Measurements from ENCODE around the gene KIAA0825. TPM values are rescaled to one million over a fixed set of nuclear protein-coding genes. Genes with fewer than 3 reads are reported as not detected.

Gene KIAA0825
- polyA plus RNA-seq, 3 donors = 0.56 to 1.3 (median 0.89) TPM

- H4K20me1 ChIP-seq (ENCODE audit: insufficient read depth, low read length) = no peaks in the 10 kb centered on the region
- H3K27me3 Mint-ChIP-seq (ENCODE audit: low read depth in 3 of 3) = no peaks in the 10 kb centered on the region
- H3K9me3 ChIP-seq (replicated peaks in 1 of 2; ENCODE audit: control insufficient read depth in 1 of 2, insufficient read depth in 1 of 2, low read length in 2 of 2) = no peaks in the 10 kb centered on the region
- H3K4me2 ChIP-seq (replicated peaks; ENCODE audit: extremely low read depth, low read length, poor library complexity, severe bottlenecking) = no peak overlapping the region
- intact Hi-C loops (cut with micrococcal nuclease) = no loop called here
- no peaks in the 10 kb centered on the region for H3K4me1 Mint-ChIP-seq
- no peak overlapping the region for H3K27ac ChIP-seq (ENCODE audit: low read depth in 1 of 2, low read length in 2 of 2)
- H3K27me3 ChIP-seq (ENCODE audit: control insufficient read depth in 2 of 2, insufficient read depth in 2 of 2, low read length in 2 of 2) = no peaks in the 10 kb centered on the region
- no peaks in the 10 kb centered on the region for H3K79me2 ChIP-seq (ENCODE audit: insufficient read depth, low read length)
- DNase-seq = no peak
- H3K9ac ChIP-seq (ENCODE audit: insufficient read depth, low read length, poor library complexity, severe bottlenecking) = no peak overlapping the region
- H3K4me1 ChIP-seq (ENCODE audit: control insufficient read depth in 1 of 2, insufficient read depth in 2 of 2, low read length in 2 of 2) = no peaks in the 10 kb centered on the region
- TF ChIP-seq CTCF (IDR thresholded peaks at IDR 0.05) = no peak
- H3K36me3 Mint-ChIP-seq = no peaks in the 10 kb centered on the region
- no CpG with 5 or more reads among the region's 4 CpGs for WGBS (ENCODE audit: insufficient coverage)
- H2AFZ ChIP-seq (ENCODE audit: insufficient read depth, low read depth, low read length, poor library complexity, severe bottlenecking) = no peak overlapping the region
- no peaks in the 10 kb centered on the region for H3K36me3 ChIP-seq (replicated peaks in 1 of 2; ENCODE audit: control insufficient read depth in 1 of 2, insufficient read depth in 2 of 2, low read length in 2 of 2)
- H3K4me3 Mint-ChIP-seq = no peak overlapping the region
- no peak overlapping the region for H3K4me3 ChIP-seq (replicated peaks in 1 of 3; ENCODE audit: low read depth in 2 of 3, low read length in 3 of 3)
- peaks cover 0 to 7% (median 0%) of the 10 kb centered on the region in 7 donors for H3K9me3 Mint-ChIP-seq
- H3K27ac Mint-ChIP-seq = no peak overlapping the region
These were observed 160.6 kb downstream of the KIAA0825 start for GRCh38 chr5:94457788-94458187.

GRCh38 chr5:94445726-94446125, 172.7 kb downstream of the KIAA0825 start:
- no peak for TF ChIP-seq CTCF (IDR thresholded peaks at IDR 0.05)
- H3K27me3 Mint-ChIP-seq (ENCODE audit: low read depth in 3 of 3) = peaks cover 0 to 3% (median 0%) of the 10 kb centered on the region in 3 donors
- no peak overlapping the region for H3K27ac Mint-ChIP-seq
- H2AFZ ChIP-seq (ENCODE audit: insufficient read depth, low read depth, low read length, poor library complexity, severe bottlenecking) = no peak overlapping the region
- intact Hi-C loops (cut with micrococcal nuclease) = no loop called here
- no peak overlapping the region for H3K4me3 Mint-ChIP-seq
- no peaks in the 10 kb centered on the region for H3K4me1 ChIP-seq (ENCODE audit: control insufficient read depth in 1 of 2, insufficient read depth in 2 of 2, low read length in 2 of 2)
- H3K4me2 ChIP-seq (replicated peaks; ENCODE audit: extremely low read depth, low read length, poor library complexity, severe bottlenecking) = no peak overlapping the region
- H3K36me3 Mint-ChIP-seq = no peaks in the 10 kb centered on the region
- H3K9me3 ChIP-seq (replicated peaks in 1 of 2; ENCODE audit: control insufficient read depth in 1 of 2, insufficient read depth in 1 of 2, low read length in 2 of 2) = no peaks in the 10 kb centered on the region
- H3K27me3 ChIP-seq (ENCODE audit: control insufficient read depth in 2 of 2, insufficient read depth in 2 of 2, low read length in 2 of 2) = no peaks in the 10 kb centered on the region
- H4K20me1 ChIP-seq (ENCODE audit: insufficient read depth, low read length) = no peaks in the 10 kb centered on the region
- WGBS (ENCODE audit: insufficient coverage) = 97% methylated on average over 2 of the region's 2 CpGs
- H3K9me3 Mint-ChIP-seq = peaks cover 0 to 2% (median 0%) of the 10 kb centered on the region in 7 donors
- H3K79me2 ChIP-seq (ENCODE audit: insufficient read depth, low read length) = no peaks in the 10 kb centered on the region
- no peak overlapping the region for H3K27ac ChIP-seq (ENCODE audit: low read depth in 1 of 2, low read length in 2 of 2)
- DNase-seq = no peak
- H3K9ac ChIP-seq (ENCODE audit: insufficient read depth, low read length, poor library complexity, severe bottlenecking) = no peak overlapping the region
- H3K36me3 ChIP-seq (replicated peaks in 1 of 2; ENCODE audit: control insufficient read depth in 1 of 2, insufficient read depth in 2 of 2, low read length in 2 of 2) = no peaks in the 10 kb centered on the region
- H3K4me3 ChIP-seq (replicated peaks in 1 of 3; ENCODE audit: low read depth in 2 of 3, low read length in 3 of 3) = no peak overlapping the region
- H3K4me1 Mint-ChIP-seq = no peaks in the 10 kb centered on the region

All from CD14-positive monocyte (primary cell).